Keratinocyte (primary cell): ENCODE results near the gene JAZF1.

Source experiments
- EZH2 ChIP-seq: IDR thresholded peaks from one replicate; pipeline ENCODE4 v1.6.1; 2012; ENCODE audit warnings: inconsistent platforms, mild to moderate bottlenecking, low read length, moderate library complexity
- TF ChIP-seq, protein P1 (sequence below), 3 experiments: IDR thresholded peaks in 1 of 3; conservative IDR thresholded peaks in 1 of 3; optimal IDR thresholded peaks in 1 of 3; 2 replicates in 2 of 3; 3 replicates in 1 of 3; pipeline versions ENCODE3 to v1.5.1; 2011; ENCODE audit warnings: low read length in 3 of 3, mild to moderate bottlenecking in 3 of 3, moderate library complexity in 2 of 3, control low read depth in 1 of 3, inconsistent platforms in 1 of 3; ENCODE audit not compliant: insufficient read depth in 2 of 3; ENCODE audit errors: extremely low read depth in 1 of 3

DNA sequence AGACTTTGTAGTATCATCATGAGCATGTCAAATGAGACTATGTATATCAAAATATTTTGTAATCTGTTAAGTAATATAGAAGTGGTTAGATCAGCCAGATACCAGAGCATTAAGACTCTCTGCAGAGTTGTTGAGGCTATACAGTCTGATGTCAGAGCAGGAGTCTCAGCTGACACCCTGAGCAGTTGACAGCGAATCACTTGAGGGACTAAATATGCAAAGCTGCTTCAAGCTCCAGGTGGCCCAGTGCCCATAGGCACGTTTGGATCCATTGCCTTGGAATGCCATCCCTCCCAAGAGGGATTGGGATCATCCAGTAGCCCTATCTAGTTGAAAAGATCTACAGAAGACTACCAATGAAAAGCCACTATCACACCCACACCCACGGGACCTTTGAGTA, 230.5 kb downstream of the JAZF1 start:
- TF ChIP-seq, protein P1, sequence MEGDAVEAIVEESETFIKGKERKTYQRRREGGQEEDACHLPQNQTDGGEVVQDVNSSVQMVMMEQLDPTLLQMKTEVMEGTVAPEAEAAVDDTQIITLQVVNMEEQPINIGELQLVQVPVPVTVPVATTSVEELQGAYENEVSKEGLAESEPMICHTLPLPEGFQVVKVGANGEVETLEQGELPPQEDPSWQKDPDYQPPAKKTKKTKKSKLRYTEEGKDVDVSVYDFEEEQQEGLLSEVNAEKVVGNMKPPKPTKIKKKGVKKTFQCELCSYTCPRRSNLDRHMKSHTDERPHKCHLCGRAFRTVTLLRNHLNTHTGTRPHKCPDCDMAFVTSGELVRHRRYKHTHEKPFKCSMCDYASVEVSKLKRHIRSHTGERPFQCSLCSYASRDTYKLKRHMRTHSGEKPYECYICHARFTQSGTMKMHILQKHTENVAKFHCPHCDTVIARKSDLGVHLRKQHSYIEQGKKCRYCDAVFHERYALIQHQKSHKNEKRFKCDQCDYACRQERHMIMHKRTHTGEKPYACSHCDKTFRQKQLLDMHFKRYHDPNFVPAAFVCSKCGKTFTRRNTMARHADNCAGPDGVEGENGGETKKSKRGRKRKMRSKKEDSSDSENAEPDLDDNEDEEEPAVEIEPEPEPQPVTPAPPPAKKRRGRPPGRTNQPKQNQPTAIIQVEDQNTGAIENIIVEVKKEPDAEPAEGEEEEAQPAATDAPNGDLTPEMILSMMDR (optimal IDR thresholded peaks at IDR 0.05 in 1 of 3, IDR thresholded peaks at IDR 0.05 in 1 of 3, conservative IDR thresholded peaks at IDR 0.05 in 1 of 3; ENCODE audit: extremely low read depth in 1 of 3, insufficient read depth in 2 of 3, low read length in 3 of 3) = no peak
- no peak for TF ChIP-seq EZH2
